Measurements from ENCODE around the gene CACNG8.
"Not testable (repeated sequence)": the region's sequence is repeated elsewhere in the genome, so short reads cannot be mapped to it uniquely, and the experiment has no call there.

CACNG8 gene

GRCh38 chr19:53994811-53995210 lies 32.1 kb downstream of the CACNG8 start:
- no peak for DNase-seq

- no peak for DNase-seq
These were observed 35.5 kb downstream of the CACNG8 start for GRCh38 chr19:53998223-53998622.

GRCh38 chr19:53999694-54000093 lies 37.0 kb downstream of the CACNG8 start:
- DNase-seq, result no peak

GRCh38 chr19:54001496-54001895 lies 38.8 kb downstream of the CACNG8 start:
- DNase-seq, result no peak

- no peak for DNase-seq
These were observed 40.0 kb downstream of the CACNG8 start for GRCh38 chr19:54002495-54003315.

GRCh38 chr19:54009440-54009839 lies 46.7 kb downstream of the CACNG8 start:
- no peak for DNase-seq

GRCh38 chr19:54010474-54010873 lies 47.7 kb downstream of the CACNG8 start:
- DNase-seq, result no peak

GRCh38 chr19:54011507-54012211 lies 48.9 kb downstream of the CACNG8 start:
- DNase-seq, result no peak

- no peak for DNase-seq
These were observed 51.1 kb downstream of the CACNG8 start for GRCh38 chr19:54013866-54014265.

- DNase-seq, result no peak
These were observed 52.3 kb downstream of the CACNG8 start for GRCh38 chr19:54014920-54015560.

GRCh38 chr19:54017261-54017660 lies 54.5 kb downstream of the CACNG8 start:
- DNase-seq, result no peak

- DNase-seq, result no peak
These were observed 58.6 kb downstream of the CACNG8 start for GRCh38 chr19:54021363-54021762.

GRCh38 chr19:54021932-54022331 lies 59.2 kb downstream of the CACNG8 start:
- DNase-seq, result no peak

- DNase-seq, result no peak
These were observed 60.5 kb downstream of the CACNG8 start for GRCh38 chr19:54023191-54023590.

GRCh38 chr19:54024660-54025059 lies 61.9 kb downstream of the CACNG8 start:
- DNase-seq, result no peak

- DNase-seq, result no peak
These were observed 63.9 kb downstream of the CACNG8 start for GRCh38 chr19:54026656-54027055.

- no peak for DNase-seq
These were observed 66.6 kb downstream of the CACNG8 start for GRCh38 chr19:54029301-54029700.

GRCh38 chr19:54029930-54030490 lies 67.3 kb downstream of the CACNG8 start:
- no peak for DNase-seq

- no peak for DNase-seq
These were observed 68.3 kb downstream of the CACNG8 start for GRCh38 chr19:54030895-54031586.

GRCh38 chr19:54035215-54036178 lies 72.8 kb downstream of the CACNG8 start:
- no peak for DNase-seq

GRCh38 chr19:54036542-54036941 lies 73.8 kb downstream of the CACNG8 start:
- not testable (repeated sequence) for DNase-seq
